Ramos (cell line): ENCODE results near the gene IFIT3.
"Not testable (repeated sequence)": the region's sequence is repeated elsewhere in the genome, so short reads cannot be mapped to it uniquely, and the experiment has no call there.

Experiments
- in situ Hi-C: fragments of 300-500 bp; cut with MboI; formaldehyde crosslinking; loops from one replicate; pipeline ENCODE4 v1.14.3; 2022; ENCODE audit warnings: low sequenced_read_pairs; ENCODE audit not compliant: unreplicated experiment

Gene IFIT3

DNA sequence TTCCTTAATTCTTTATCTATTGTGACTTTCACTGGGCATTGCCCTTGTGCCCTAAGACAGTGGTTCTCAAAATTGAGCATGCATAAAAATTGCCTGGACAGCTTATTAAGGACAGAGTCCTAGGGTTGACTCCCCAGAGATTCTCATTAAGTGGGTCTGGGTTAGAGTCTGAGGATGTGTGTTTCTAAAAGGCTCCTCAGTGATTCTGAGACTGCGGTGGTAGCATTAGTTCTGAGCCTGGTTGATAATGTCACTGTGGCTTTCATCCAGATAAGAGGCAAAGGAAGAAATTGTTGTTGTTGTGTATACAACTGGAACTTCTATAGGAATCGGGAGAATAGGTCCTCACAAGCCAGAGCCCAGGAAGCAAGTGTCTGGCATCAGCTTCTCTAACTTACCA lies 24.6 kb upstream of the IFIT3 start:
- in situ Hi-C loops = no loop called here

GRCh38 chr10:89304026-89304425 lies 23.8 kb upstream of the IFIT3 start:
- in situ Hi-C loops = no loop called here

- in situ Hi-C loops = no loop called here
Measured at GRCh38 chr10:89304446-89304845, 23.4 kb upstream of the IFIT3 start.

- in situ Hi-C loops = no loop called here
Measured at GRCh38 chr10:89304925-89305324, 22.9 kb upstream of the IFIT3 start.

DNA sequence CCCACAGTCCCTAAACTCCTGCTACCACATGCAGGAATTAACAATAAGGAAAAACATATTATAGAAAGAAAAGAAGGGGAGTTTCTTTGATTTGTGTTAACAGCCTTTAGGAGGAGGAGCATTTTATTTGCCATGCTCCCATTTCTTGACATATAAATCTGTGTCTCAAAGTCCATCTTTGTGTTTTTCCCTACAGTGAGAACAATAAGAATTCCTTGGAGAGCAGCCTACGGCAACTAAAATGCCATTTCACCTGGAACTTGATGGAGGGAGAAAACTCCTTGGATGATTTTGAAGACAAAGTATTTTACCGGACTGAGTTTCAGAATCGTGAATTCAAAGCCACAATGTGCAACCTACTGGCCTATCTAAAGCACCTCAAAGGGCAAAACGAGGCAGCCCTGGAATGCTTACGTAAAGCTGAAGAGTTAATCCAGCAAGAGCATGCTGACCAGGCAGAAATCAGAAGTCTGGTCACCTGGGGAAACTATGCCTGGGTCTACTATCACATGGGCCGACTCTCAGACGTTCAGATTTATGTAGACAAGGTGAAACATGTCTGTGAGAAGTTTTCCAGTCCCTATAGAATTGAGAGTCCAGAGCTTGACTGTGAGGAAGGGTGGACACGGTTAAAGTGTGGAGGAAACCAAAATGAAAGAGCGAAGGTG lies 21.9 kb upstream of the IFIT3 start:
- in situ Hi-C loops = no loop called here

DNA sequence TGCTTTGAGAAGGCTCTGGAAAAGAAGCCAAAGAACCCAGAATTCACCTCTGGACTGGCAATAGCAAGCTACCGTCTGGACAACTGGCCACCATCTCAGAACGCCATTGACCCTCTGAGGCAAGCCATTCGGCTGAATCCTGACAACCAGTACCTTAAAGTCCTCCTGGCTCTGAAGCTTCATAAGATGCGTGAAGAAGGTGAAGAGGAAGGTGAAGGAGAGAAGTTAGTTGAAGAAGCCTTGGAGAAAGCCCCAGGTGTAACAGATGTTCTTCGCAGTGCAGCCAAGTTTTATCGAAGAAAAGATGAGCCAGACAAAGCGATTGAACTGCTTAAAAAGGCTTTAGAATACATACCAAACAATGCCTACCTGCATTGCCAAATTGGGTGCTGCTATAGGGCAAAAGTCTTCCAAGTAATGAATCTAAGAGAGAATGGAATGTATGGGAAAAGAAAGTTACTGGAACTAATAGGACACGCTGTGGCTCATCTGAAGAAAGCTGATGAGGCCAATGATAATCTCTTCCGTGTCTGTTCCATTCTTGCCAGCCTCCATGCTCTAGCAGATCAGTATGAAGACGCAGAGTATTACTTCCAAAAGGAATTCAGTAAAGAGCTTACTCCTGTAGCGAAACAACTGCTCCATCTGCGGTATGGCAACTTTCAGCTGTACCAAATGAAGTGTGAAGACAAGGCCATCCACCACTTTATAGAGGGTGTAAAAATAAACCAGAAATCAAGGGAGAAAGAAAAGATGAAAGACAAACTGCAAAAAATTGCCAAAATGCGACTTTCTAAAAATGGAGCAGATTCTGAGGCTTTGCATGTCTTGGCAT lies 21.1 kb upstream of the IFIT3 start:
- in situ Hi-C loops = no loop called here

GRCh38 chr10:89307269-89307577 lies 20.6 kb upstream of the IFIT3 start:
- in situ Hi-C loops = no loop called here

DNA sequence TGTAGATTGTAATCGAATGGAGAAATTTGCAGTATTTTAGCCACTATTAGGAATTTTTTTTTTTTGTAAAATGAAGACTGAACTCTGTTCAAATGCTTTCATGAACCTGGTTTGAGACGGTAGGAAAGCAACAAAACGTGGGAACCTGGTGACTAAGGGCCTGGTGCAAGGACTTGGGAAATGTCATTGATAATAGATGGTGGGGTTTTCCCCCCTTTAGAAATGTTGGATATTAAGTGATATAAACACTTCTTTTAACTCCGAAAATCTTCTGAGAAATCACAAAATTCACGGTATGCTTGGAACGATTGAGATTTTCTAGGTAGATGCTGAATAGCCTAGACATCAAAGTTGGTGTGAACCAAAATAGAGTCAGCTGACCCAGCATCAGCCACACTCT lies 19.5 kb upstream of the IFIT3 start:
- in situ Hi-C loops = no loop called here

- in situ Hi-C loops = no loop called here
Measured at GRCh38 chr10:89308736-89309135, 19.1 kb upstream of the IFIT3 start.

DNA sequence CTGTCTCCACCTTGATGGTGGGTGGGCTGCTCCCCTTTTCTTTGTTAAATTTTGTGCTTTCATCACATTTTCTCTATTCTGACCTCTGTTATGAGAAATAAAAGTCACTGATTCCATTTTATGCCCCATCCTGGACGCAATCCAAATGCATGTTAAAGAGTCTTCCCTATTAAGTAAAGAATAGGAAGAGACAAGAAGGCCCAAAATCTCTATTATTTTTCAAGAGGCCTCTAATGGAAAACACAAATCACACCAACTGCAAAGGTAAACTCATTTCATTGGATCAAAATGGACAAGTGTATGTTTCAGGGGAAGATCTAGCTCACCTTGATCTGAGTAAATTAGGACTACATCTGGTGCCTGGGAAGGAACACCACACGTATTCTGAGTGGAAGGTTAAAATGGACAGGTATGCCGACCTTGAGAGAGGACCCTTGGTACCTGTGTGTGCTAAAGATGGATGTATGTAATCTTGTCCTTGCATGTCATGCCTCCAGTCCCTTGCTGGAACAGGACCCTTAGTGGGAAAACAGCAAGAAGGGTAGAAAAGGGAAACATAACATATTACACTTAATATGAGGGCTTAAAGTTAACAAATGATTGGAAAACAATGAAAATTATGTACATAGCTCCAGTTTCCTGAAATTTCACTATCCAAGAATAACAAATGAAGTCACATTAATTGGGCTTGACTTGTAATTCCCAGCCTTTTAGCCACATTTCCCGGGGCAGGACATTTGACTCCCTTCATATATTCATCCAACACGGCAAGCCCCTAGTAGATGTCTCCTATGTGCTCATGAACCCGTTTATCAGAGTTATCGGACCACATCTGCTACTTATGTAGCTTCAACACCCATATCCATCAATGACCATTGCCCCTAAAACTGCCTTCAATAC lies 18.4 kb upstream of the IFIT3 start:
- in situ Hi-C loops = no loop called here

- in situ Hi-C loops = no loop called here
Measured at GRCh38 chr10:89310056-89310893, 17.5 kb upstream of the IFIT3 start.

GRCh38 chr10:89312973-89313372 lies 14.8 kb upstream of the IFIT3 start:
- in situ Hi-C loops = no loop called here

DNA sequence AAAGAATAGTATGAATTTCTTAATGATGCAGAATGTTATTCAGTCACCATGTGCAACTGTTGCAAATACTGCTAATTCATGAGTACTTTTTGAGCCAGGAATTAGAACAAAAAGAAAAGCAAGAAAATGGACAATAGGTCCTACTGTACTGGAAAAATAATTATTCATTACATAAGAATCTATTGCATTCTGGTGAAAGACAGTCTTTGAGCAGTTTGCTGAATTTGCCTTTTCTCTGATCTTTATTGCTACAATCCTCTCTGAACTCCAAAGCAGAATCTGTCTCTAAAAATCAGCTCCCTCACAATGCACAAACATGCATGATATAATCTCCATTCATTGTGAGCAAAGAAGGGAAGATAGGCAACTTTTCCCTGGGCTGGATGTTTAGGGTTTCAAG lies 13.1 kb upstream of the IFIT3 start:
- in situ Hi-C loops = no loop called here

DNA sequence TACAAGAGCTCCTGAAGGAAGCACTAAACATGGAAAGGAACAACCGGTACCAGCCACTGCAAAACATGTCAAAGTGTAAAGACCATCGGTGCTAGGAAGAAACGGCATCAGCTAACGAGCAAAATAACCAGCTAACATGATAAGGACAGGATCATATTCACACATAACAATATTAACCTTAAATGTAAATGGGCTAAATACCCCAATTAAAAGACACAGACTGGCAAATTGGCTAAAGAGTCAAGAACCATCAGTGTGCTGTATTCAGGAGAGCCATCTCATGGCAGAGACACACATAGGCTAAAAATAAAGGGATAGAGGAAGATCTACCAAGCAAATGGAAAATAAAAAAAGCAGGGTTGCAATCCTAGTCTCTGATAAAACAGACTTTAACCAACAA lies 9.8 kb upstream of the IFIT3 start:
- in situ Hi-C loops = not testable (repeated sequence)

- in situ Hi-C loops = not testable (repeated sequence)
Measured at GRCh38 chr10:89325081-89325480, 2.7 kb upstream of the IFIT3 start.

GRCh38 chr10:89325856-89326255 lies 1.9 kb upstream of the IFIT3 start:
- in situ Hi-C loops = not testable (repeated sequence)

DNA sequence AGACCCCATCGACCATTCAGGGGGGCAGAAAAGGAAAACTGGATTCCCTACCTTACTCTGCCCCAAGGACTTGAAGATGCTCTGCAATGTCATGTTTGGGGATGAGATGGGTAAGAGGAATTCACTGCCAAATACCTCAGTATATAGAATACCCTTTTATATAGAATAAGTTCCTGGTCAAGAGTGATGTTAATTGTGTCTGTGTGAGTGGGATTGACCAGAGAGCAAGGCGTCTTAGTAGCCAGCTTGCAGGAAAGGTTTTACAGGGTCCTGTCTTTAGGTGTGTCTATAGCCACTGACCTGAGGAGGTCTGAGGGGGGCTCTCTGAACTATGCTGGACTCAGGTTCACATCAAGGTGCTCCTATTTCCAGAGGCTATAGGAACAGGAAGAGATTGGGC lies 1.4 kb downstream of the IFIT3 start:
- in situ Hi-C loops = no loop called here

DNA sequence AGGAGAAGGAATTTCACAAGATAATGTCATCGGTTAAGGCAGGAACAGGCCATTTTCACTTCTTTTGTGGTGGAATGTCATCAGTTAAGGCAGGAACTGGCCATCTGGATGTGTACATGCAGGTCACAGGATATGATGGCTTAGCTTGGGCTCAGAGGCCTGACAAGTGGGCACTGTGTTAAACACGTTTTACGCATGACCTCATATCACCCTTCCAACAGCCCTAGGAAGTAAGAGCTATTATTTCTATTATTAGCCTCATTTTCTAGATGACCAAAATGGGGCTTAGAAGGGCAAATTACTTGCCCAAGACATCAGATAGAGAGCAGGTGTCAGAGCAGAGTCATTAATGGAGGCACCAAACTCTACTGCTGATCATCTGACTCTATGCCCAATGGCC lies 2.2 kb downstream of the IFIT3 start:
- in situ Hi-C loops = not testable (repeated sequence)

- in situ Hi-C loops = no loop called here
Measured at GRCh38 chr10:89330537-89331212, 2.9 kb downstream of the IFIT3 start.
